CD4-positive, alpha-beta memory T cell (primary cell): ENCODE results near the gene GOLPH3. TPM values are rescaled to one million over a fixed set of nuclear protein-coding genes. Genes with fewer than 3 reads are reported as not detected.
A peak's percentile ranks its signal among the peaks of the same experiment; 100 is the strongest.

Experiments used
- CTCF ChIA-PET: fragments of 350-600 bp; sonication (Branson Sonifier 250); formaldehyde crosslinking; loops from one replicate; lab custom pipeline; 2021; ENCODE audit warnings: inconsistent platforms; ENCODE audit not compliant: partially characterized antibody; lab: Charles Lee
- POLR2A ChIA-PET: fragments of 350-600 bp; sonication (Branson Sonifier 250); formaldehyde crosslinking; loops from one replicate; lab custom pipeline; 2021; ENCODE audit not compliant: partially characterized antibody; lab: Charles Lee
- DNase-seq, 5 donors: peaks; one replicate each; pipeline versions ENCODE4 v3.0.0 to v3.0.0-alpha.2; 2020 to 2022; ENCODE audit warnings: mixed read lengths in 1 of 5
- H3K27ac ChIP-seq: one replicate; pipeline ENCODE4 v1.7.0; 2013; ENCODE audit warnings: low read depth, low read length
- H3K27me3 ChIP-seq: 2 replicates; pipeline ENCODE4 v1.7.0; 2013; ENCODE audit warnings: mild to moderate bottlenecking, low read length, moderate library complexity; ENCODE audit not compliant: insufficient read depth
- H3K36me3 ChIP-seq: 2 replicates; pipeline ENCODE4 v1.7.0; 2013; ENCODE audit warnings: mild to moderate bottlenecking, low read length, moderate library complexity; ENCODE audit not compliant: insufficient read depth
- H3K4me1 ChIP-seq: 2 replicates; pipeline ENCODE4 v1.7.0; 2013; ENCODE audit warnings: mild to moderate bottlenecking, low read length, moderate library complexity; ENCODE audit not compliant: insufficient read depth
- H3K4me3 ChIP-seq, 2 donors: one replicate each; pipeline ENCODE4 v1.7.0; 2013; ENCODE audit warnings: low read length in 2 of 2, mild to moderate bottlenecking in 1 of 2
- H3K9me3 ChIP-seq, 2 donors: one replicate each; pipeline ENCODE4 v1.7.0; 2013; ENCODE audit warnings: low read length in 2 of 2, control low read depth in 1 of 2; ENCODE audit not compliant: control insufficient read depth in 1 of 2
- H3K27ac Mint-ChIP-seq, 7 donors: one replicate each; pipeline ENCODE4 v1.8.0; 2020 to 2021; ENCODE audit warnings: mixed read lengths in 7 of 7, mild to moderate bottlenecking in 6 of 7, inconsistent platforms in 3 of 7, moderate library complexity in 3 of 7
- H3K27me3 Mint-ChIP-seq, 2 donors: one replicate each; pipeline ENCODE4 v1.8.0; 2020 to 2021; ENCODE audit warnings: mixed read lengths in 2 of 2
- H3K36me3 Mint-ChIP-seq, 2 donors: one replicate each; pipeline ENCODE4 v1.8.0; 2020 to 2021; ENCODE audit warnings: mixed read lengths in 2 of 2, inconsistent platforms in 1 of 2, mild to moderate bottlenecking in 1 of 2
- H3K4me1 Mint-ChIP-seq, 4 donors: one replicate each; pipeline ENCODE4 v1.8.0; 2020 to 2021; ENCODE audit warnings: mixed read lengths in 4 of 4, mild to moderate bottlenecking in 1 of 4
- H3K4me3 Mint-ChIP-seq, 8 donors: one replicate each; pipeline ENCODE4 v1.8.0; 2020 to 2021; ENCODE audit warnings: mixed read lengths in 8 of 8, mild to moderate bottlenecking in 7 of 8, moderate library complexity in 6 of 8, inconsistent platforms in 3 of 8
- H3K9me3 Mint-ChIP-seq, 8 donors: one replicate each; pipeline ENCODE4 v1.8.0; 2020 to 2021; ENCODE audit warnings: mixed read lengths in 8 of 8, mild to moderate bottlenecking in 5 of 8, inconsistent platforms in 3 of 8, moderate library complexity in 1 of 8
- intact Hi-C: fragments of 100-400 bp; cut with micrococcal nuclease; formaldehyde crosslinking; loops from one replicate; pipeline ENCODE4 v1.15.1; 2023
- polyA plus RNA-seq, 2 donors: library from polyadenylated mRNA; unstranded; fragments of 300-500 nt; fragmentation: Illumina TruSeq; gene quantifications; one replicate each; pipeline ENCODE4 v1.2.3, GENCODE V29; 2021
- total RNA-seq, 2 experiments: library from RNA; stranded (reverse); gene quantifications; one replicate each; pipeline ENCODE4 v1.2.3, GENCODE V29; 2021

The GOLPH3 gene
- total and polyA plus RNA-seq, 4 experiments from 2014 or later, result 67.4 to 107 (median 86.2) TPM

GRCh38 chr5:32150366-32150765 lies 23.8 kb downstream of the GOLPH3 start:
- intact Hi-C loops, result no loop called here
- peaks cover 46 to 78% (median 60%) of the 10 kb centered on the region in 4 donors for H3K4me1 Mint-ChIP-seq
- no peak overlapping the region for H3K4me3 ChIP-seq
- H3K4me1 ChIP-seq, result peaks cover 85% of the 10 kb centered on the region
- H3K36me3 ChIP-seq, result no peaks in the 10 kb centered on the region
- H3K27me3 Mint-ChIP-seq, result no peaks in the 10 kb centered on the region
- CTCF ChIA-PET, result no interaction called here
- H3K9me3 ChIP-seq, result no peaks in the 10 kb centered on the region
- no peaks in the 10 kb centered on the region for H3K9me3 Mint-ChIP-seq
- POLR2A ChIA-PET, result interaction anchor here (0.8 kb wide), 1 partner anchor 21 kb away, joined by 5 read pairs; no protein-coding TSS in a partner anchor
- no peak overlapping the region for H3K27ac Mint-ChIP-seq
- no peak for DNase-seq
- no peak overlapping the region for H3K27ac ChIP-seq
- H3K27me3 ChIP-seq, result no peaks in the 10 kb centered on the region
- H3K36me3 Mint-ChIP-seq, result peaks cover 11 to 12% of the 10 kb centered on the region in 2 donors
- peak overlapping the region in 2 of 8 donors; percentile 17 to 41 for H3K4me3 Mint-ChIP-seq

- Mint-ChIP-seq H3K4me3 (no peak overlapping the region), H3K27me3 (no peaks in the 10 kb centered on the region), H3K4me1 (peaks cover 40 to 71% (median 55%) of the 10 kb centered on the region in 4 donors), H3K36me3 (peaks cover 18% of the 10 kb centered on the region in 2 donors), H3K27ac (no peak overlapping the region), H3K9me3 (no peaks in the 10 kb centered on the region)
- H3K9me3 ChIP-seq, result no peaks in the 10 kb centered on the region
- intact Hi-C loops, result no loop called here
- ChIA-PET POLR2A (no interaction called here), CTCF (no interaction called here)
- H3K4me1 ChIP-seq, result peaks cover 71% of the 10 kb centered on the region
- no peak for DNase-seq
- no peak overlapping the region for H3K4me3 ChIP-seq
- H3K36me3 ChIP-seq, result peaks cover 5% of the 10 kb centered on the region
- H3K27me3 ChIP-seq, result no peaks in the 10 kb centered on the region
- H3K27ac ChIP-seq, result no peak overlapping the region
Observed at GRCh38 chr5:32147959-32148358, 26.2 kb downstream of the GOLPH3 start.

GRCh38 chr5:32147236-32147635 lies 26.9 kb downstream of the GOLPH3 start:
- H3K36me3 ChIP-seq, result peaks cover 5% of the 10 kb centered on the region
- peak overlapping the region in 2 of 8 donors; percentile 27 to 47 for H3K4me3 Mint-ChIP-seq
- H3K4me3 ChIP-seq, result no peak overlapping the region
- no peak for DNase-seq
- intact Hi-C loops, result no loop called here
- H3K4me1 Mint-ChIP-seq, result peaks cover 40 to 67% (median 53%) of the 10 kb centered on the region in 4 donors
- H3K9me3 Mint-ChIP-seq, result no peaks in the 10 kb centered on the region
- H3K9me3 ChIP-seq, result no peaks in the 10 kb centered on the region
- H3K36me3 Mint-ChIP-seq, result peaks cover 19% of the 10 kb centered on the region in 2 donors
- POLR2A ChIA-PET, result no interaction called here
- peaks cover 66% of the 10 kb centered on the region for H3K4me1 ChIP-seq
- peak overlapping the region in 4 of 7 donors; percentile 24 to 50 (median 34) for H3K27ac Mint-ChIP-seq
- CTCF ChIA-PET, result interaction anchor here (1.0 kb wide), 1 partner anchor 20 kb away, joined by 3 read pairs; no protein-coding TSS in a partner anchor
- no peaks in the 10 kb centered on the region for H3K27me3 Mint-ChIP-seq
- no peaks in the 10 kb centered on the region for H3K27me3 ChIP-seq
- H3K27ac ChIP-seq, result no peak overlapping the region

- DNase-seq, result no peak
- Histone ChIP-seq H3K27ac (no peak overlapping the region), H3K4me3 (no peak overlapping the region), H3K36me3 (peaks cover 5% of the 10 kb centered on the region), H3K9me3 (no peaks in the 10 kb centered on the region), H3K4me1 (peaks cover 55% of the 10 kb centered on the region), H3K27me3 (no peaks in the 10 kb centered on the region)
- Mint-ChIP-seq H3K4me1 (peaks cover 38 to 64% (median 52%) of the 10 kb centered on the region in 4 donors), H3K36me3 (peaks cover 15 to 28% of the 10 kb centered on the region in 2 donors), H3K9me3 (no peaks in the 10 kb centered on the region), H3K4me3 (no peak overlapping the region), H3K27me3 (no peaks in the 10 kb centered on the region), H3K27ac (peak overlapping the region in 5 of 7 donors; percentile 9 to 88 (median 43))
- POLR2A ChIA-PET, result interaction anchor here (0.6 to 0.7 kb wide), 2 partner anchors 28 to 203 kb away, joined by 3 to 5 read pairs; partner anchors contain the start of gene GOLPH3
- intact Hi-C loops, result no loop called here
- CTCF ChIA-PET, result interaction anchor here (1.0 kb wide), 1 partner anchor 444 kb away, joined by 3 read pairs; no protein-coding TSS in a partner anchor
Observed at GRCh38 chr5:32145378-32145777, 28.7 kb downstream of the GOLPH3 start.

GRCh38 chr5:32144378-32145207 lies 29.5 kb downstream of the GOLPH3 start:
- H3K4me1 ChIP-seq, result peaks cover 50% of the 10 kb centered on the region
- Mint-ChIP-seq H3K27ac (peak overlapping the region in 3 of 7 donors; percentile 12 to 88 (median 70)), H3K4me3 (no peak overlapping the region), H3K27me3 (no peaks in the 10 kb centered on the region), H3K4me1 (peaks cover 42 to 64% (median 55%) of the 10 kb centered on the region in 4 donors), H3K36me3 (peaks cover 18 to 32% of the 10 kb centered on the region in 2 donors), H3K9me3 (no peaks in the 10 kb centered on the region)
- no peak overlapping the region for H3K4me3 ChIP-seq
- DNase-seq, result no peak
- intact Hi-C loops, result no loop called here
- H3K9me3 ChIP-seq, result no peaks in the 10 kb centered on the region
- H3K27ac ChIP-seq, result no peak overlapping the region
- CTCF ChIA-PET, result interaction anchor here (1.0 to 1.5 kb wide), 3 partner anchors 9 to 445 kb away, joined by 3 to 7 read pairs (median 3); no protein-coding TSS in a partner anchor
- H3K36me3 ChIP-seq, result peaks cover 5% of the 10 kb centered on the region
- H3K27me3 ChIP-seq, result no peaks in the 10 kb centered on the region
- POLR2A ChIA-PET, result interaction anchor here (0.7 kb wide), 1 partner anchor 29 kb away, joined by 3 read pairs; the partner anchor contains the start of gene GOLPH3

GRCh38 chr5:32143617-32144377 lies 30.3 kb downstream of the GOLPH3 start:
- H3K27me3 Mint-ChIP-seq, result no peaks in the 10 kb centered on the region
- no peaks in the 10 kb centered on the region for H3K9me3 Mint-ChIP-seq
- H3K4me3 ChIP-seq, result no peak overlapping the region
- no peaks in the 10 kb centered on the region for H3K9me3 ChIP-seq
- intact Hi-C loops, result no loop called here
- peaks cover 21 to 38% of the 10 kb centered on the region in 2 donors for H3K36me3 Mint-ChIP-seq
- H3K27ac ChIP-seq, result no peak overlapping the region
- no peak overlapping the region for H3K4me3 Mint-ChIP-seq
- POLR2A ChIA-PET, result interaction anchor here (0.6 kb wide), 1 partner anchor 589 kb away, joined by 3 read pairs; no protein-coding TSS in a partner anchor
- peaks cover 44 to 64% (median 57%) of the 10 kb centered on the region in 4 donors for H3K4me1 Mint-ChIP-seq
- peaks cover 5% of the 10 kb centered on the region for H3K36me3 ChIP-seq
- DNase-seq, result no peak
- no peaks in the 10 kb centered on the region for H3K27me3 ChIP-seq
- peaks cover 50% of the 10 kb centered on the region for H3K4me1 ChIP-seq
- CTCF ChIA-PET, result interaction anchor here (1.4 to 1.5 kb wide), 2 partner anchors 8 to 87 kb away, joined by 3 to 7 read pairs; no protein-coding TSS in a partner anchor
- H3K27ac Mint-ChIP-seq, result peak overlapping the region in 1 of 7 donors; percentile 19
